Choroid plexus epithelial cell (primary cell): ENCODE data around the gene TXNDC12.
A peak's percentile ranks its signal among the peaks of the same experiment; 100 is the strongest.
"Not testable (repeated sequence)": the region's sequence is repeated elsewhere in the genome, so short reads cannot be mapped to it uniquely, and the experiment has no call there.

Experiments used
- DNase-seq: peaks from one replicate; pipeline ENCODE4 v3.0.0-alpha.2; 2010; ENCODE audit warnings: low read depth
- H3K4me3 ChIP-seq: 2 replicates; pipeline ENCODE4 v1.5.1; 2011; ENCODE audit warnings: low read depth, mild to moderate bottlenecking, control low read depth, low read length, moderate library complexity
- CTCF ChIP-seq: conservative IDR thresholded peaks from 2 replicates; pipeline ENCODE4 v1.5.1; 2011; ENCODE audit warnings: low read depth, mild to moderate bottlenecking, control low read depth, inconsistent platforms, low read length, moderate library complexity

The TXNDC12 gene

GRCh38 chr1:52007215-52008002, 47.6 kb downstream of the TXNDC12 start:
- TF ChIP-seq CTCF: no peak
- H3K4me3 ChIP-seq: no peak overlapping the region
- peak; percentile 6 for DNase-seq

GRCh38 chr1:52006081-52006553, 48.9 kb downstream of the TXNDC12 start:
- not testable (repeated sequence) for H3K4me3 ChIP-seq, DNase-seq

DNA sequence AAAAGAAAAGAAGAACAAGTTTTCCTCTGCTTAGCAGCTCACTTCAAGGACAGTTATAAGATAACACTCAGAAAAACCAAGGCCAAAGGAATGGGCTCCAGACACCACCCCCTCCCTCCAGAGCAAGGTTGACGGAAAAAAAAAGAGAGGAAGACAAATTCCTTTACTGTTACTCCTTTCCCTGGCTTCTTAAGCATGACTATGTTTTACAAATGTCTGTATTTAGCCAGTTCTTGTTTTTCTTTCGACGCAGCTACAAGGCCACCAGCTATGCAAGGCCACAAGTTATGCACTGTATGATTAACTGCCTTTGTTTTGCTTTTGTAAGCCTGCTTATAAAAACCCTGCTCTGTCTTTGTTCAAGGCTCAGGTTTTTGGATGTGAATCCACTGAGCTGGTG, 49.4 kb downstream of the TXNDC12 start:
- DNase-seq: peak; percentile 89
- not testable (repeated sequence) for H3K4me3 ChIP-seq

GRCh38 chr1:52003877-52004276, 51.1 kb downstream of the TXNDC12 start:
- no peak for TF ChIP-seq CTCF
- no peak overlapping the region for H3K4me3 ChIP-seq
- no peak for DNase-seq

- TF ChIP-seq CTCF: peak; percentile 96
- H3K4me3 ChIP-seq: no peak overlapping the region
Observed at GRCh38 chr1:52002038-52002917, 52.7 kb downstream of the TXNDC12 start.

GRCh38 chr1:51998701-51999100, 56.3 kb downstream of the TXNDC12 start:
- H3K4me3 ChIP-seq: no peak overlapping the region
- no peak for TF ChIP-seq CTCF
- no peak for DNase-seq

More at GRCh38 chr1:52002038-52002917, 52.7 kb downstream of the TXNDC12 start:
- DNase-seq: peak; percentile 97

GRCh38 chr1:51997974-51998382, 57.0 kb downstream of the TXNDC12 start:
- no peak overlapping the region for H3K4me3 ChIP-seq
- no peak for TF ChIP-seq CTCF
- DNase-seq: no peak
